Esophagus muscularis mucosa (tissue), 4 donors: ENCODE data around the gene TPGS2. TPM values are rescaled to one million over a fixed set of nuclear protein-coding genes. Genes with fewer than 3 reads are reported as not detected.
A peak's percentile ranks its signal among the peaks of the same experiment; 100 is the strongest.

Source experiments
- DNase-seq: peaks from one replicate; pipeline ENCODE4 v3.0.0-alpha.2; 2017; ENCODE audit errors: extremely low spot score
- H3K27ac ChIP-seq, 4 donors: fragments of 200-600 bp; sonication (generic); replicated peaks in 1 of 4; 1 replicate in 3 of 4; 2 replicates in 1 of 4; pipeline ENCODE4 v1.5.1; 2016 to 2019; ENCODE audit warnings: mild to moderate bottlenecking in 1 of 4
- H3K27me3 ChIP-seq, 4 donors: fragments of 200-600 bp; sonication (generic); one replicate each; pipeline versions ENCODE4 v1.5.1 to v1.6.0; 2016 to 2019
- H3K36me3 ChIP-seq, 4 donors: fragments of 200-600 bp; sonication (generic); one replicate each; pipeline ENCODE4 v1.5.1; 2016 to 2019
- H3K4me1 ChIP-seq, 4 donors: fragments of 200-600 bp; sonication (generic); one replicate each; pipeline ENCODE4 v1.5.1; 2016 to 2019
- H3K4me3 ChIP-seq, 4 donors: fragments of 200-600 bp; sonication (generic); 1 replicate in 2 of 4; 2 replicates in 2 of 4; pipeline ENCODE4 v1.5.1; 2016 to 2019; ENCODE audit warnings: mild to moderate bottlenecking in 4 of 4, moderate library complexity in 1 of 4
- H3K9me3 ChIP-seq, 4 donors: fragments of 200-600 bp; sonication (generic); 1 replicate in 3 of 4; 2 replicates in 1 of 4; pipeline ENCODE4 v1.5.1; 2016 to 2019
- CTCF ChIP-seq, 3 experiments: fragments of 200-600 bp in 2 of 3; fragments of 450-650 bp in 1 of 3; sonication (generic) in 2 of 3; IDR thresholded peaks; one replicate each; pipeline ENCODE4 v1.5.1; 2017 to 2019; ENCODE audit warnings: antibody characterized with exemption in 3 of 3, mild to moderate bottlenecking in 2 of 3, moderate library complexity in 1 of 3
- EP300 ChIP-seq: sonication (generic); formaldehyde crosslinking; IDR thresholded peaks from one replicate; pipeline ENCODE4 v1.6.1; 2017; ENCODE audit warnings: antibody characterized with exemption
- POLR2A ChIP-seq: fragments of 450-650 bp; IDR thresholded peaks from one replicate; pipeline ENCODE4 v1.6.1; 2017; ENCODE audit warnings: antibody characterized with exemption, moderate library complexity, mild to moderate bottlenecking, low read depth
- POLR2AphosphoS5 ChIP-seq, 2 donors: sonication (generic); formaldehyde crosslinking; IDR thresholded peaks; one replicate each; pipeline ENCODE4 v1.6.1; 2017; ENCODE audit warnings: antibody characterized with exemption in 2 of 2
- WGBS: methylation state at CpG from one replicate; pipeline ENCODE4 v1.1.5; 2018; 5-methylcytosine and 5-hydroxymethylcytosine counted together
- intact Hi-C: fragments of 100-400 bp; cut with DNase I; formaldehyde crosslinking; loops from one replicate; pipeline ENCODE4 v1.15.1; 2023
- total RNA-seq, 4 donors: library from RNA; depleted of rRNA; stranded (reverse); fragments of >200 nt; gene quantifications; one replicate each; pipeline versions ENCODE4 v1.1.0 to v1.2.1, GENCODE V29; 2016

The TPGS2 gene
- total RNA-seq, 4 donors from 2014 or later, result 74.3 to 117 (median 91.5) TPM

GRCh38 chr18:36835927-36836326 lies 7.1 kb upstream of the TPGS2 start:
- TF ChIP-seq POLR2A (no peak), CTCF (IDR thresholded peaks at IDR 0.05) (no peak), POLR2AphosphoS5 (IDR thresholded peaks at IDR 0.05) (no peak), EP300 (no peak)
- WGBS, result 63% methylated on average over 1 of the region's 1 CpG
- intact Hi-C loops, result no loop called here
- no peak for DNase-seq
- Histone ChIP-seq H3K36me3 (peaks cover 0 to 12% (median 2%) of the 10 kb centered on the region in 4 donors), H3K9me3 (no peaks in the 10 kb centered on the region), H3K27ac (no peak overlapping the region), H3K4me3 (no peak overlapping the region), H3K4me1 (peaks cover 0 to 4% (median under 1%) of the 10 kb centered on the region in 4 donors), H3K27me3 (no peaks in the 10 kb centered on the region)

GRCh38 chr18:36833120-36833519 lies 4.3 kb upstream of the TPGS2 start:
- 90% methylated on average over 2 of the region's 2 CpGs for WGBS
- Histone ChIP-seq H3K4me3 (no peak overlapping the region), H3K27me3 (no peaks in the 10 kb centered on the region), H3K27ac (no peak overlapping the region), H3K36me3 (peaks cover 0 to 6% (median 2%) of the 10 kb centered on the region in 4 donors), H3K9me3 (no peaks in the 10 kb centered on the region), H3K4me1 (peaks cover 10 to 22% (median 14%) of the 10 kb centered on the region in 4 donors)
- no peak for TF ChIP-seq POLR2A
- TF ChIP-seq CTCF (IDR thresholded peaks at IDR 0.05), result no peak
- TF ChIP-seq EP300, result no peak
- TF ChIP-seq POLR2AphosphoS5 (IDR thresholded peaks at IDR 0.05), result no peak
- intact Hi-C loops, result no loop called here
- DNase-seq, result no peak

DNA sequence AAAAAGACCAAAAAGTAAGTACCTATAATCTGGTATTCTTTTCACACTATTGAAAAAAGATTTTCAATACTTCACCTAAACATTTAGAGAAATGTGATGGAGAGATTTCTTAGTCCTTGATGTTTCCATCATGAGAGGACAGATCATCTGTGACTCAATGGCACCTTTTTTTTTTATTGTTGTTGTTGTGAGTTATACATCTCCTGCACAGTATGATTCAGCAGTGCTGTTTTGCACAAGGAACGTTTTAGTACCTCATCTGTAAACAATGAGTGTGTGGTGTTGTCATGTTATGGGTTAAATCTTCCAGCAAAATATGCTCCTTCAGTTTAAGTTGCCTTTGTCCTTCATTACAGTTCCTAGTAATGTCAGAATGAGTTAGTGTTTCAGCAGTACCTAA lies 2.3 kb upstream of the TPGS2 start:
- whole genome bisulfite sequencing, result 45% methylated on average over 1 of the region's 1 CpG
- Histone ChIP-seq H3K27ac (no peak overlapping the region), H3K9me3 (no peaks in the 10 kb centered on the region), H3K4me3 (no peak overlapping the region), H3K36me3 (peaks cover 0 to 6% (median 0%) of the 10 kb centered on the region in 4 donors), H3K4me1 (peaks cover 15 to 30% (median 24%) of the 10 kb centered on the region in 4 donors), H3K27me3 (no peaks in the 10 kb centered on the region)
- TF ChIP-seq POLR2AphosphoS5 (IDR thresholded peaks at IDR 0.05) (no peak), CTCF (IDR thresholded peaks at IDR 0.05) (no peak), EP300 (no peak), POLR2A (no peak)
- DNase-seq, result no peak
- intact Hi-C loops, result no loop called here

- TF ChIP-seq CTCF (IDR thresholded peaks at IDR 0.05) (no peak), POLR2AphosphoS5 (IDR thresholded peaks at IDR 0.05) (no peak), POLR2A (no peak), EP300 (no peak)
- Histone ChIP-seq H3K4me3 (peak overlapping the region; percentile 69 to 85 (median 78)), H3K27ac (no peak overlapping the region), H3K9me3 (no peaks in the 10 kb centered on the region), H3K36me3 (no peaks in the 10 kb centered on the region), H3K27me3 (no peaks in the 10 kb centered on the region), H3K4me1 (peaks cover 15 to 30% (median 24%) of the 10 kb centered on the region in 4 donors)
- WGBS, result 56% methylated on average over 1 of the region's 1 CpG
- no peak for DNase-seq
- intact Hi-C loops, result no loop called here
Observed at GRCh38 chr18:36830158-36830495, 1.3 kb upstream of the TPGS2 start.
